DOHH2 (cell line): Measurements from ENCODE around the gene DGAT2.

Experiments used
- EZH2phosphoT487 ChIP-seq: fragments of 200-600 bp; sonication (generic); IDR thresholded peaks from 2 replicates; pipeline ENCODE4 v1.6.1; 2017; ENCODE audit warnings: borderline replicate concordance, mild to moderate bottlenecking, antibody characterized with exemption, low read length, moderate library complexity, mixed read lengths
- TF ChIP-seq, protein P1 (sequence below): fragments of 200-600 bp; sonication (generic); IDR thresholded peaks from one replicate; pipeline ENCODE4 v1.5.1; 2014; ENCODE audit warnings: antibody characterized with exemption, mild to moderate bottlenecking, low read depth, low read length; ENCODE audit not compliant: poor library complexity, severe bottlenecking

DNA sequence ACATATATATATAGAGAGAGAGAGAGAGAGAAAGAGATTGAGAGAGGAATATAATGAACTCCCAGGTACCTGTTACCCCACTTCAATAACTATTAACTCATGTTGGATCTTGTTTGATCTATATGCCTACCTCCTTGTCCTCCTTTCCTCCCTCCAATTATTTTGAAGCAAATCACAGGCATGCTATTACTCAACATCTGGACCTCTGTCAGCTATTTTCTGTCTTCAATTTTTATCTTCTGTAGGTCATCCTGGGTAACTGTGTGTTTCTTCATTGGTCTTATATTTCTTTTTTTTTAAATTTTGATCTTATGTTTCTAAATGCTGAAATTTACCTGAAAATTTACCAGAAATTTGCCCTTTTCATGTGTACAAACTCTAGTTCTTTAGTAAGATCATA is 71.3 kb downstream of the DGAT2 start:
- TF ChIP-seq, protein P1, sequence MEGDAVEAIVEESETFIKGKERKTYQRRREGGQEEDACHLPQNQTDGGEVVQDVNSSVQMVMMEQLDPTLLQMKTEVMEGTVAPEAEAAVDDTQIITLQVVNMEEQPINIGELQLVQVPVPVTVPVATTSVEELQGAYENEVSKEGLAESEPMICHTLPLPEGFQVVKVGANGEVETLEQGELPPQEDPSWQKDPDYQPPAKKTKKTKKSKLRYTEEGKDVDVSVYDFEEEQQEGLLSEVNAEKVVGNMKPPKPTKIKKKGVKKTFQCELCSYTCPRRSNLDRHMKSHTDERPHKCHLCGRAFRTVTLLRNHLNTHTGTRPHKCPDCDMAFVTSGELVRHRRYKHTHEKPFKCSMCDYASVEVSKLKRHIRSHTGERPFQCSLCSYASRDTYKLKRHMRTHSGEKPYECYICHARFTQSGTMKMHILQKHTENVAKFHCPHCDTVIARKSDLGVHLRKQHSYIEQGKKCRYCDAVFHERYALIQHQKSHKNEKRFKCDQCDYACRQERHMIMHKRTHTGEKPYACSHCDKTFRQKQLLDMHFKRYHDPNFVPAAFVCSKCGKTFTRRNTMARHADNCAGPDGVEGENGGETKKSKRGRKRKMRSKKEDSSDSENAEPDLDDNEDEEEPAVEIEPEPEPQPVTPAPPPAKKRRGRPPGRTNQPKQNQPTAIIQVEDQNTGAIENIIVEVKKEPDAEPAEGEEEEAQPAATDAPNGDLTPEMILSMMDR, result no peak
- no peak for TF ChIP-seq EZH2phosphoT487
